NCI-H1048 (cell line): ENCODE results near the gene MAFB.

Experiments
- DNase-seq: peaks from one replicate; lab custom pipeline; 2025; lab: John Stamatoyannopoulos, UW

MAFB gene

GRCh38 chr20:40655451-40655850 lies 33.6 kb downstream of the MAFB start:
- DNase-seq, result no peak

DNA sequence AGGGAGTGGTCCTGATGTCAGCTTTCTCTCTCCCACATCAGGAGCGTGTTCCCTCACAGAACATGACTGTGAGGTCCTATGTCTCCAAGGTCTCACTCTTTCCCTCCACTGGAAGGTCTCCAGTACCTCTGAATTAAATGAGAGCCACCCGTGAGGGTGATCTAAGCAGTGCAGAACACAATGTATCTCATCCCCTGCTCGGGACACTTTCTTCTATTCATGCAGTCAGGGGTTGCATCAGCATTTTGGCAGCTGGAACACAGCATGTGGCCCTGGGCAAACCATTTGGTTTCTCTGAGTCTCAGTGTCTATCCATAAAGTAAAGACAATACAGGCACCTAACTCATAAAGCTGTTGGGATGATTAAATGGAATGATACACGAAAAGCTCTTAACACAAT lies 34.2 kb downstream of the MAFB start:
- DNase-seq, result no peak

DNA sequence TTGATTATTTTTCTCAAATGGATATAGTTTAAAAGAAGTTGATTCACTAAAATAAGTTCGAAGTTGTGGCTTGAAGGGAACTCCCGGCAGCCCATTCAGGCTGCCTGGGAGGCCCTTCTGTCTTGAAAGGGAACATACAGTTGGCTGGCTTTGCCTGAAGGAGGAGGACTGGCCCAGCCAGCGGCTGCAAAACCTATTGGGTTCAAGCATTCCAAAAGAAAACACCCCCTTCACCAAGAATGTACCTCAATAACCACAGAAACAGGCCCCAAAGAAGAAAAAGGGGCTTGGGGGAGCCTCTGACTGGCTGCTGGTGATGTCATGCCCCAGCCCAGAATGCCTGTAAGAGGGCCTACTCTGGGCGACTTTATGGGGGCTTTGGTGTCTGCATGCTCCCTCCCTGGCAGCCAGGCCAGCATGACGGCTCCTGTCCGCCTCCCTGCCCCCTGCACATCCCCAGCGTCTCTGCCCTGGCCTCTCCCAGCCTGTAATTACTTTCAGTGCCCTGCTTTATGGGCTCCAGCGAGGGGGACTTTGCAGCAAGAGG lies 36.5 kb downstream of the MAFB start:
- DNase-seq, result no peak

DNA sequence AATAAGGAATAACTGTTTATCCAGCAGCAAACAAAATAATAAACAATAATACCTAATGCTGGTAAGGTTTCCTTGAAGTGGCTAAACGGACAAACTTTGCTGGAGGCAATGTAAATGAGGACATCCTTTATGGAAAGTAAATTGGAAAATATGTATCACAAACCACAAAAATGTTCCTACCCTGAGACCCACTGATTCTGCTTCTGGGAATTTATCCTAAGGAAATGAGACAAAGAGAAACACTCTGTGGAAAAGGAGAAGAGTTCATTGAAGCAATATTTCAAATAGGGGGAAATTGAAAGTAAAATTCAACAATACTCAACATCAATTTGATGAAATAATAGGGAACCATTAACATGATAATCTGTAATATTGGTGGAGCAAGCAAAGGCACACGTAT lies 37.9 kb downstream of the MAFB start:
- no peak for DNase-seq

DNA sequence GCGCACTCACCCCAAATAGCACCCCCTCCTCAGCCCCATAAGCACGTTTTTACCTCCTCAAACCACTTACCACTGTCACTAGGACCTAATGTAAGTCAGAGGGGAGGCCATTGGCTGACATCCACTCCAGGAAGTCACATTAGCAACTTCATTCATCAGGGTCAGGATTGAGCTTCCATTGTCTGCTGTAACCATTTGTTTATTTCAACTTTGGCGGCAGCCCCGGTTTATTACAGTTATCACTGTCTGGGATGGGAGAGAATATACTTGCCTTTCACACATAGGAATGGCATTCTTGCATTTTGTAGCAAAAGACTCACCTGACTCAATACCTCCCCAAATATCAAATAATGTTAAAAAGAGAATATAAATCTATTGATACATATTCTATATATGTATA lies 38.3 kb downstream of the MAFB start:
- no peak for DNase-seq

DNA sequence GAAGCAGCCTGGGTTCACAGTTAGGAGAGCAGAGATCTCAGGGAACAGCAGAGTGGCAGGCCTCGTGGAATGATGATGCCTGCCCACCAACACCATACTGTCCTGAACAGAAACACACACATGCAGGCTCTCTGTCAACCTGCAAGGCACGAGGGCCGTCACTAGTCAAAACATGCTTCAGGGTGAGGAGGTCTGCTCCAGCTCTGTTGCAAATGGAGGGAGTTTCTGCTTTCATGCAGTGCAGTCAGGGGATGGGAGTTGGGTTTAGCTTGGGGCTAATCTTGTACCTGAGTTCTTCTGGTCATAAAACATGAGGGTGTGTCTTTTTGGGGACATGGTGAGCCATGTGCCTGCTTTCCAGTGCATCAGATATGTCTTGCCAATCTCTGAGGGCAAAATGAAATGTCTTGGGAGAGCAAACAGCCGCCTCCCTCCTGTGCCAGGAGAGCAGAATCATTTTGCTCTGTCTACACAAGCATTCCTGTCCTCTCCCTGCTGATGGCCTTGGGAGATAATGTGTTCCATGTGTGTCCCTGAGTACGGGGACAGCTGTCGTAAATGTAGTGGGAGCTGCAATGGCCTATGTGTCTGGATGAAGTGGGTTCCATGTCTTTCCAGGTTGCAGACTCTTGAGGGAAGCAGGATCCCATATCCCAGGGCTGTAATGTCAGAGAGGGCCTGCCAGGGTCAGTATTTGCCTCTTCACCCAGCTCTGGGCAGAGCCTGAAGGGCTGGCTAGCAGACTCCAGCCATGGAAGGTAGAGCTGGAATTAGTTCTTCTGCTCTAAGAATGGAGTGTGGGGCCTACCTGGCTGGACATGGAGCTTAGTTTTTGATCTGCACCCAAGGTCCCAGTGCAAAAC lies 40.6 kb downstream of the MAFB start:
- no peak for DNase-seq

- no peak for DNase-seq
Measured at GRCh38 chr20:40646813-40647212, 42.2 kb downstream of the MAFB start.

- DNase-seq, result no peak
Measured at GRCh38 chr20:40646361-40646760, 42.7 kb downstream of the MAFB start.

DNA sequence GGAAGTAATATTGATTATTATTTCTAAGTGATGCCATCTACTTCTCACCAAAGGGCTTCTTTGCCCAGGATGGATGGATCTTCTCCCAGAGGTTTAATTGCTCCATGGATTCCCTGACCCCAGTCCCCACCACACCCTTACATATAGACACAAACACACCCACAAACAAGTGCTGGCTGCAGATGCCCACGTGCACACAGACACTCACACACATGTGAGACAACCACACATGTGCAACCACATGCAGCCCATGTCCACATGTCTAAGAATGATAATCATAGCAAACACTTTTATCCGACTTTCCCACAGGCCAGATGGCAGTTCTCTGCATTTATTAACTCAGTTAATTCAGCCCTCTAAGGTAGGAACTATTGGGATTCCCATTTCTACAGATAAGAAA lies 44.2 kb downstream of the MAFB start:
- no peak for DNase-seq

DNA sequence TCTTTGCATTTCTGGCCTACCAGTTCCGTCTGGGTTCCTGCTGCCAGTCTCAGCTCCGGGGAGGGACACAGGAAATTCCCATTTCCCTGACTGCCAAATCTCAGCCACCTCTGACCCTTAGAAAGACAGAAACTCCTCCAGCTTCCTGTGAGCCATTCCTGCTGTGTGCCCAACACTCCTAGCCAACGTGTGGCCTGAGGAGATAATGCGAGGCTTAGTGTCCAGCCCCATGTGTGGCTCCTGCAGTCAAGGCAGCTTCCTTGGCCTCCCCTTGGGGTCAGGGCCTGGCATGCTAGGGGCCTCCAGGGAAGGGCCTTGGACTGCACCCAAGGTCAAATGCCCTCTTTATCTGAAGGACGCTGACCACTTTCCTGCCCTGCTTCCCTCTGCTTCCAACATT lies 45.1 kb downstream of the MAFB start:
- DNase-seq, result no peak

- no peak for DNase-seq
Measured at GRCh38 chr20:40641809-40642208, 47.2 kb downstream of the MAFB start.

- DNase-seq, result no peak
Measured at GRCh38 chr20:40641202-40641601, 47.8 kb downstream of the MAFB start.

- no peak for DNase-seq
Measured at GRCh38 chr20:40640667-40641066, 48.4 kb downstream of the MAFB start.

- no peak for DNase-seq
Measured at GRCh38 chr20:40639676-40640355, 49.2 kb downstream of the MAFB start.

DNA sequence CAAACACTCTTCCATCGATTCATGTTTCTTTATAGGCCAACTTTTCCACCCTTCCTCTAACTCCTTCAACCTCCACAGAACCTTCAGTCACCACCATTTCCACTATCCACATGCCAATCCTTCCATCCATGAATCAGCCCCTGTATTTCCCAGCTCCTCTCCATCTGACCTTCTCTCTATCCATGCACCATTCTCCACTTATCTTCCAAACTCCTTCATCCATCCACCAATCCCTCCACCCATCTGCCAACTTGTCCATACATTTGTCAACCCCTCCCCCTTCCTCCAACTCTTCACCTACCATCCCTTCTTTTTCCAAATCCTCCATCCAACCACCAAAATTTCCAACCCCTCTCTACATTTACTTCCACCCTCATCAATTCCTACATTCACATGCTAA lies 49.9 kb downstream of the MAFB start:
- DNase-seq, result no peak

DNA sequence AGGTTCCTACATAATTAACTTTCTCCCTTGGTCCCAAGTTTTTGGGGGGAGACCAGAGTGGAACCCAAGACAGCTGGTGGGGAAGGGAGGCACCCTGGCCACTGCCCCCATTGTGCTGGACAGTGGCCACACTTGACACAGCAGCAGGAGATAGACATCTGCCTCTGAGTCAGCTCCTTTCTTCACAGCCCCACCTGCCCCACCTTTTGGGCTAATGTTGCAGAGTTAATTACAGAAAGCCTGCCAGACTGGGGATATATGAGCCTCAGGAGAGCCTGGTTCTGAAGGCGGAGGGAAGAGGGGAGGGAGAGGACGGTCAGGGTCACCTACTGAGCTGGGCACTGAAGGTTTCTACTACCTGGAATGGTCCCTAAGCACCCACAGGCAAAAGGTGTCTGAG lies 50.6 kb downstream of the MAFB start:
- no peak for DNase-seq

DNA sequence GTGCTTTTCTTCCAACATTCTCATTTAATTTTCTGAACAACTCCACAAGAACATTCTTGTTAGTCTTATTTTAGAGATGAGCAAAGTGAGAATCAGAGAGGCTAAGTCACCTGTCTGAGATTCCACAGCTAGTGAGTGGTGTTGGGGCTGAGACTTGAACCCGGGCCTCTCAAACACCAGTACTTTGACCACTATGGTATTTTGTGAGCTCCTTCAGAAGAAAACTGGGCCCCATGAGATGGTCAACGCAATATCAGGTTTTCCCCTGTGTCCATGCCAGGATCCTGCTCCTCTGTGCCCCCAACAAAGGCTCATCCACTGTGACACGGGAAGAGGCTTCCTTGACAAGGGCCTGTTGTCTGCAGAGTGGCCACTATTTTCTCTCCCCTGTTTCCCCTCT lies 51.9 kb downstream of the MAFB start:
- DNase-seq, result no peak

- no peak for DNase-seq
Measured at GRCh38 chr20:40636486-40636885, 52.5 kb downstream of the MAFB start.

DNA sequence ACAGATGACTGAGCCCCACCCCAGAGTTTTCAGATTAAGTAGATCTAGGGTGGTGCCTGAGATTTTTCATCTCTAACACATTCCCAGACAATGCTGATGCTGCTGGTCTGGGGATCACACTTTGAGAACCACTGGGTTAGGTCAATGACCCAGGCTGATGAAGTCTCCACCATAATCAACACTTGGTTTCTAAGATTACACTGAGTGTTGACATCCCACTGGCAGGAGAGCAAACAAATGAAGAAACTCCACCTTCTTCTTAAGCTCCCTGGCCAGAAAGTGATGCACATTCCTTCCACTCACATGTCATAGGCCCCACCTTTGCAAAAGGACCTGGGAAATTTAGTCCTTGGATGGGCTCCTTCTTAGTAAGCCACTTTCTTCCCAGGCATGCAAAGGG lies 53.1 kb downstream of the MAFB start:
- no peak for DNase-seq
